Left renal pelvis (tissue), 4 donors: Measurements from ENCODE around the gene ZBTB46. TPM values are rescaled to one million over a fixed set of nuclear protein-coding genes. Genes with fewer than 3 reads are reported as not detected.
"Not testable (repeated sequence)": the region's sequence is repeated elsewhere in the genome, so short reads cannot be mapped to it uniquely, and the experiment has no call there.

Experiments
- DNase-seq, 4 donors: peaks; one replicate each; pipeline ENCODE4 v3.0.0-alpha.2; 2013; ENCODE audit warnings: low read depth in 4 of 4, low spot score in 3 of 4
- polyA plus RNA-seq, 4 donors: library from polyadenylated mRNA; unstranded; fragments of 120-200 nt; gene quantifications; one replicate each; pipeline ENCODE4 v1.2.1, GENCODE V29; 2013; ENCODE audit not compliant: insufficient read length in 4 of 4

ZBTB46 gene
- 10 to 100 TPM; 16.1 to 23.2 (median 18.9) TPM for polyA plus RNA-seq

GRCh38 chr20:63830841-63831588 lies at the start of gene ZBTB46:
Gene ZBTB46, minus strand, starts transcription at chr20:63831264. Its CDS starts 40,507 bp downstream, at chr20:63790757.
- no peak for DNase-seq

- no peak for DNase-seq
Measured at GRCh38 chr20:63878899-63879663, 48.0 kb upstream of the ZBTB46 start.

GRCh38 chr20:63877755-63878470 lies 46.8 kb upstream of the ZBTB46 start:
- no peak for DNase-seq

GRCh38 chr20:63876489-63877036 lies 45.5 kb upstream of the ZBTB46 start:
- no peak for DNase-seq

GRCh38 chr20:63874241-63874640 lies 43.2 kb upstream of the ZBTB46 start:
- DNase-seq, result not testable (repeated sequence)

- DNase-seq, result no peak
Measured at GRCh38 chr20:63873477-63873971, 42.5 kb upstream of the ZBTB46 start.

- DNase-seq, result no peak
Measured at GRCh38 chr20:63868264-63868663, 37.2 kb upstream of the ZBTB46 start.

GRCh38 chr20:63867042-63867441 lies 36.0 kb upstream of the ZBTB46 start:
- DNase-seq, result not testable (repeated sequence)

GRCh38 chr20:63864978-63865640 lies 34.0 kb upstream of the ZBTB46 start, which contains the start of gene TPD52L2:
Gene TPD52L2, plus strand, starts transcription at chr20:63865270. Its CDS starts 96 bp downstream, at chr20:63865366.
- peak; percentile 95 to 98 (median 98) for DNase-seq

GRCh38 chr20:63864545-63864977 lies 33.5 kb upstream of the ZBTB46 start:
- DNase-seq, result no peak

- DNase-seq, result no peak
Measured at GRCh38 chr20:63863798-63864544, 32.9 kb upstream of the ZBTB46 start.

GRCh38 chr20:63863021-63863797 lies 32.1 kb upstream of the ZBTB46 start:
- no peak for DNase-seq

- DNase-seq, result no peak
Measured at GRCh38 chr20:63861981-63862901, 31.2 kb upstream of the ZBTB46 start.

GRCh38 chr20:63861365-63861934 lies 30.4 kb upstream of the ZBTB46 start, which contains the start of gene ABHD16B:
Gene ABHD16B, plus strand, starts transcription at chr20:63861498. Its CDS starts 43 bp downstream, at chr20:63861541.
- no peak for DNase-seq

GRCh38 chr20:63860325-63861051 lies 29.4 kb upstream of the ZBTB46 start:
- DNase-seq, result no peak

GRCh38 chr20:63859166-63859699 lies 28.2 kb upstream of the ZBTB46 start:
- DNase-seq, result no peak
